Panc1 (cell line): ENCODE results near the gene RBM41. TPM values are rescaled to one million over a fixed set of nuclear protein-coding genes. Genes with fewer than 3 reads are reported as not detected.

Experiments used
- ATAC-seq: fragments of 200-7000 bp; cut with Tn5 transposase; 2 replicates; pipeline ENCODE4 v1.9.1; 2020; ENCODE audit warnings: mild to moderate bottlenecking, moderate library complexity
- BruUV-seq: library from RNA; stranded (reverse); fragments of 400-500 nt; replicated peaks from 2 replicates; lab custom pipeline; 2021; lab: Mats Ljungman, UMichigan
- CTCF ChIA-PET: fragments of 300-600 bp; sonication (Branson Sonifier 250); formaldehyde crosslinking; loops from one replicate; lab custom pipeline; 2022; ENCODE audit warnings: antibody characterized with exemption; lab: Charles Lee
- POLR2A ChIA-PET: fragments of 300-600 bp; sonication (Branson Sonifier 250); formaldehyde crosslinking; loops from one replicate; lab custom pipeline; 2022; ENCODE audit warnings: antibody characterized with exemption; lab: Charles Lee
- DNase-seq: peaks from one replicate; pipeline ENCODE4 v3.0.0-alpha.2; 2010; ENCODE audit warnings: low read depth, low spot score
- H3K27ac ChIP-seq: 2 replicates; pipeline ENCODE4 v1.5.1; 2011; ENCODE audit warnings: mild to moderate bottlenecking, low read length, inconsistent platforms
- H3K27me3 ChIP-seq: fragments of 200-500 bp; sonication (Bioruptor generic); 2 replicates; pipeline ENCODE4 v1.6.0; 2014; ENCODE audit warnings: low read length, inconsistent platforms; ENCODE audit not compliant: control insufficient read depth, insufficient read depth
- H3K36me3 ChIP-seq: fragments of 200-500 bp; sonication (Bioruptor generic); 2 replicates; pipeline ENCODE4 v1.5.1; 2014; ENCODE audit warnings: inconsistent platforms, mild to moderate bottlenecking, low read length, moderate library complexity; ENCODE audit not compliant: control insufficient read depth, insufficient read depth
- H3K4me1 ChIP-seq: 2 replicates; pipeline ENCODE4 v1.5.1; 2011; ENCODE audit warnings: inconsistent platforms, mild to moderate bottlenecking, low read length, moderate library complexity; ENCODE audit not compliant: control insufficient read depth, insufficient read depth
- H3K4me3 ChIP-seq, 2 experiments: 2 replicates each; pipeline ENCODE4 v1.5.1; 2011 to 2012; ENCODE audit warnings: low read depth in 2 of 2, low read length in 2 of 2, mild to moderate bottlenecking in 2 of 2, inconsistent platforms in 1 of 2, moderate library complexity in 1 of 2
- H3K9me3 ChIP-seq: fragments of 200-500 bp; sonication (Bioruptor generic); 2 replicates; pipeline ENCODE4 v1.5.1; 2014; ENCODE audit warnings: low read depth, mild to moderate bottlenecking, inconsistent platforms, low read length, moderate library complexity; ENCODE audit not compliant: control insufficient read depth, insufficient read depth
- CTCF ChIP-seq: fragments of 450-650 bp; IDR thresholded peaks from 2 replicates; pipeline ENCODE4 v1.5.1; 2017; ENCODE audit warnings: mild to moderate bottlenecking
- POLR2AphosphoS5 ChIP-seq: IDR thresholded peaks from 2 replicates; pipeline ENCODE4 v1.6.1; 2012; ENCODE audit warnings: mild to moderate bottlenecking, low read depth, low read length, moderate library complexity
- REST ChIP-seq, 2 experiments: IDR thresholded peaks; 2 replicates each; pipeline ENCODE4 v1.6.1; 2011 to 2012; ENCODE audit warnings: low read depth in 2 of 2, control low read depth in 1 of 2, low read length in 1 of 2, mild to moderate bottlenecking in 1 of 2, moderate library complexity in 1 of 2; ENCODE audit not compliant: insufficient read depth in 1 of 2
- SIN3A ChIP-seq: IDR thresholded peaks from 2 replicates; pipeline ENCODE4 v1.6.1; 2012; ENCODE audit warnings: low read depth, mild to moderate bottlenecking, low read length, moderate library complexity, borderline replicate concordance; ENCODE audit not compliant: insufficient read depth
- TCF7L2 ChIP-seq: IDR thresholded peaks from 2 replicates; pipeline ENCODE4 v1.6.1; 2011; ENCODE audit warnings: mild to moderate bottlenecking, low read depth, low read length, inconsistent platforms
- in situ Hi-C: cut with HindIII; loops from 2 replicates; pipeline ENCODE4 v1.10.0; 2016; ENCODE audit warnings: low sequenced_read_pairs, low pct_unique_long_range_greater_than_20kb
- intact Hi-C: fragments of 100-400 bp; cut with micrococcal nuclease; formaldehyde crosslinking; loops from one replicate; pipeline ENCODE4 v1.10.0; 2022; ENCODE audit not compliant: unreplicated experiment
- total RNA-seq: library from RNA; stranded (reverse); gene quantifications from one replicate; pipeline ENCODE4 v1.2.1, GENCODE V29; 2021; ENCODE audit not compliant: unreplicated experiment

Gene RBM41
- total RNA-seq, 1 experiment from 2014 or later, result 15.1 TPM

- ChIA-PET CTCF (no interaction called here), POLR2A (no interaction called here)
- H3K36me3 ChIP-seq, result no peaks in the 10 kb centered on the region
- no peaks in the 10 kb centered on the region for H3K4me1 ChIP-seq
- TF ChIP-seq POLR2AphosphoS5, result no peak
- TF ChIP-seq REST (IDR thresholded peaks at IDR 0.05; ENCODE audit: insufficient read depth in 1 of 2, low read depth in 2 of 2, low read length in 1 of 2), result no peak
- no peak for TF ChIP-seq CTCF
- TF ChIP-seq SIN3A, result no peak
- TF ChIP-seq TCF7L2, result no peak
- intact Hi-C loops, result no loop called here
- in situ Hi-C loops, result no loop called here
- H3K27ac ChIP-seq, result no peak overlapping the region
- BruUV-seq, result no TSS peak
- DNase-seq (no peak), ATAC-seq (no peak)
- H3K4me3 ChIP-seq, result no peak overlapping the region
- H3K27me3 ChIP-seq, result no peaks in the 10 kb centered on the region
- H3K9me3 ChIP-seq, result no peaks in the 10 kb centered on the region
Observed at GRCh38 chrX:107154787-107155620, 36.4 kb upstream of the RBM41 start.

GRCh38 chrX:107153005-107153404 is 34.4 kb upstream of the RBM41 start:
- H3K4me1 ChIP-seq, result no peaks in the 10 kb centered on the region
- no TSS peak for BruUV-seq
- in situ Hi-C loops, result no loop called here
- H3K9me3 ChIP-seq, result no peaks in the 10 kb centered on the region
- ChIA-PET POLR2A (no interaction called here), CTCF (no interaction called here)
- intact Hi-C loops, result no loop called here
- H3K36me3 ChIP-seq, result no peaks in the 10 kb centered on the region
- no peak overlapping the region for H3K27ac ChIP-seq
- ATAC-seq (no peak), DNase-seq (no peak)
- no peak overlapping the region for H3K4me3 ChIP-seq
- no peaks in the 10 kb centered on the region for H3K27me3 ChIP-seq
- TF ChIP-seq REST (IDR thresholded peaks at IDR 0.05; ENCODE audit: insufficient read depth in 1 of 2, low read depth in 2 of 2, low read length in 1 of 2) (no peak), SIN3A (no peak), CTCF (no peak), POLR2AphosphoS5 (no peak), TCF7L2 (no peak)
